GM12865 (cell line): Measurements from ENCODE around the gene GOLGA8Q.
"Not testable (repeated sequence)": the region's sequence is repeated elsewhere in the genome, so short reads cannot be mapped to it uniquely, and the experiment has no call there.

ENCODE experiments used
- DNase-seq: peaks from one replicate; pipeline ENCODE4 v3.0.0; 2010; ENCODE audit warnings: low read depth
- H3K4me3 ChIP-seq: 2 replicates; pipeline ENCODE4 v1.5.1; 2011; ENCODE audit warnings: mild to moderate bottlenecking, low read depth, low read length, control low read depth

Gene GOLGA8Q, protein sequence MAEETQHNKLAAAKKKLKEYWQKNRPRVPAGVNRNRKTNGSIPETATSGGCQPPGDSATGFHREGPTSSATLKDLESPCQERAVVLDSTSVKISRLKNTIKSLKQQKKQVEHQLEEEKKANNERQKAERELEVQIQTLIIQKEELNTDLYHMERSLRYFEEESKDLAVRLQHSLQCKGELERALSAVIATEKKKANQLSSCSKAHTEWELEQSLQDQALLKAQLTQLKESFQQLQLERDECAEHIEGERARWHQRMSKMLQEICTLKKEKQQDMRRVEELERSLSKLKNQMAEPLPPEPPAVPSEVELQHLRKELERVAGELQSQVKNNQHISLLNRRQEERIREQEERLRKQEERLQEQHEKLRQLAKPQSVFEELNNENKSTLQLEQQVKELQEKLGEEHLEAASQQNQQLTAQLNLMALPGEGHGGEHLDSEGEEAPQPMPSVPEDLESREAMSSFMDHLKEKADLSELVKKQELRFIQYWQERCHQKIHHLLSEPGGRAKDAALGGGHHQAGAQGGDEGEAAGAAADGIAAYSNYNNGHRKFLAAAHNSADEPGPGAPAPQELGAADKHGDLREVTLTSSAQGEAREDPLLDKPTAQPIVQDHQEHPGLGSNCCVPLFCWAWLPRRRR

DNA sequence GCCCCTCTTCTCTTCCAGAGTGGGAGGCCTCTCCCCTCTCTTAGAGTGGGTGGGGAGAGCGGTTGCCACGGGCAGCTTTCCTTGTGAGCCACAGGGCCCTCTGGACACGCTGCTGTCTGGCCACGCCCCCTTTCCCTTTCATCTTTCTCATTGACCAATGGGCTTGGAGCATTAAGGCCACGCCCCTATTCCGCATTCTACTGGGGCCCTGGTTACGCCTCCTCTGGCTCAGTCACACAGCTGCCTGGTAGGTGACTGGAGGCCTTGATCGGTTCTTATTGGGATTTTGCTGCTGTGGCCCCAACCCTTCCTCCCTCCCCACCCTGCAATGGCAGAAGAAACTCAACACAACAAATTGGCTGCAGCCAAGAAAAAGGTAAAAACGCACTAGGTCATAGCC lies at the start of gene GOLGA8Q:
TSS of gene GOLGA8Q (plus strand) at position 301 of the 400 bp plus-strand sequence. CDS start at position 329, 28 bp downstream.
- not testable (repeated sequence) for DNase-seq, H3K4me3 ChIP-seq

DNA sequence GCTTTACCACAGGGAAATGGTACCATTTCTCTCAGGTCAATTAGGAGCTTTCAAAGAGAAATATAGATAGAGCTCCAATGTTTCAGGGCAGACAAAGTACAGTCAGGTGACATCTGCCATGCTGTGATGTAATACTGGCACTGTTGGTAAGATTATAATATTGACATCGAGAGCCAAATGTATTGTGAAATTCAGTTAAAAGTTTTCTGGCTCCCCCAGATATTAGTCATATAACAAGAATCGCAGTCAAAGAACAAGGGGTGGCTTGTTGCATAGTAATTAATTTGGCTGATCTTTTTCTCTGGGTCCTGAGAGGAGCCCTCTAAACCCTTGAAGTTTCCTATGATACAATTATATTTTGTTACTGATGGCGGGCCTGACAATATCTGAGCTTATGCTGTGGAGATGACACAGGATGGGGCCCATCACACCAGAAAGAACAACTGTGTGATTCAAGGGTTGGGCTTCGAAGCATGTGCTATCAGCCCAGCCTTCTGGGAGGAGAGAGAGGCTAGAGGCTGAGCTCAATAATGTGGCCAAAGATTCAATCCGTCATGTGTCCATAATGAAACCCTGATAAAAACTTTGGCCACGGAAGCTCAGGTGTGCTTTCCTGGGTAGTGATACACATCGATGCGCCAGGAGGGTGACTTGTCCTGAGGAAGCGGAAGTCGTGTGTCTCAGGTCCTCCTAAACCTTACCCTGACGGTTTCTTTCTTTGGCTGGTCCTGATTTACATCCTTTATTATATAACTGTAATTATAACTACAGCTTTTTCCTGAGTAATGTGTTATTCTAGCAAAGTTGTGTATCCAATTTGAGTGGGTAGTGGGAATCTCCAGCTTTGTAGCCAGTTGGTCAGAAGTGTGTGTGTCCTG lies 48.7 kb upstream of the GOLGA8Q start:
- H3K4me3 ChIP-seq, DNase-seq: not testable (repeated sequence)

DNA sequence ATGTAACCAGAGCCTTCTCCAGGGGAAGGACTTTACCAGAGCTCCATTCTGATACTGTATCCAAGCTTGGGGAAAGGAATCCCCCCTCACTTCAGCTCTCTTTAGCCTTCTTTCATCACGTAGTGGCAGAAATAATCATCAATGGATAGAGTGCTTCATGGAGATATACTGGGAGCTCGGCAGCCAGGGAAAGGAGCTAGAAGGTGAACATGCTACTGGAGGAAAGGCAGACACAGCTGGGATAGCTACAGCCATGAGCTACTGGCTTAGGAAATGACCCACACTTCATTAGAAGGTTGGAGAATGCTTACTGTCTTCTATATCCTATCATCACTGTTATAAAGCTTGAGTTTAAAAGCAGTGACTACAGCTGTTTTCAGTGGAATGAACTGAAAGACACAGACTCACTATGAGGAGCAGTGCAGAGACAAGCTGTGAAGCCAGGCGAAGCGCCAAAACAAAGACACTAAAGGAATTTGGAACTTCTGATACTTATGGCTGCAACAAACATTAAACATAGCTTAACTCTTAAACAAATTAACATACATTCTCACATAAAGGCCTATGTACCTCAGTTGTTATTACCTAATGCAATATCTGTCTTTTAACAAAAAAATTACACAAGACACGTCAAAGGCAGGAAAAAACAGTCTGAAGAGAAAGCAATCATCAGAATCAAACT lies 47.5 kb upstream of the GOLGA8Q start:
- DNase-seq: not testable (repeated sequence)

DNA sequence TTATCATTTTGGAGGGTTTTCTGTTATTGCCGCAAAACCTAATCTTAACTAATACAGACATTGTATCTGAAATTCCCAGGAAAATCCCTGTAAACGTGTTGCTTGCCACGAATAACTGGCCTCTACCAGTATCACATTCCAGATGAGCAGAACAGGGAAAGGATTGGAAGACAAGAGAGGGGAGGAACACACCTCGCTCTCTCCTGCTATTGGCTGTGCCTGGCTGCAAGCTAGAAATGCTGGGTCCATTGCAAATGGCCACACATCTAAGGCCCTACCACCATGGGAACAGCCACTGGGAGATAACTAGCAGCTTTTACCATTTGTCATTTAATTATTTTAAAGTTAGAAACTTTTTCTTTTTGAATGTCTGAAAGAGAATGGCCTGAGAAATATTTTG lies 37.3 kb upstream of the GOLGA8Q start:
- H3K4me3 ChIP-seq: not testable (repeated sequence)

More for the DNA sequence above, 47.5 kb upstream of the GOLGA8Q start:
- H3K4me3 ChIP-seq: not testable (repeated sequence)

DNA sequence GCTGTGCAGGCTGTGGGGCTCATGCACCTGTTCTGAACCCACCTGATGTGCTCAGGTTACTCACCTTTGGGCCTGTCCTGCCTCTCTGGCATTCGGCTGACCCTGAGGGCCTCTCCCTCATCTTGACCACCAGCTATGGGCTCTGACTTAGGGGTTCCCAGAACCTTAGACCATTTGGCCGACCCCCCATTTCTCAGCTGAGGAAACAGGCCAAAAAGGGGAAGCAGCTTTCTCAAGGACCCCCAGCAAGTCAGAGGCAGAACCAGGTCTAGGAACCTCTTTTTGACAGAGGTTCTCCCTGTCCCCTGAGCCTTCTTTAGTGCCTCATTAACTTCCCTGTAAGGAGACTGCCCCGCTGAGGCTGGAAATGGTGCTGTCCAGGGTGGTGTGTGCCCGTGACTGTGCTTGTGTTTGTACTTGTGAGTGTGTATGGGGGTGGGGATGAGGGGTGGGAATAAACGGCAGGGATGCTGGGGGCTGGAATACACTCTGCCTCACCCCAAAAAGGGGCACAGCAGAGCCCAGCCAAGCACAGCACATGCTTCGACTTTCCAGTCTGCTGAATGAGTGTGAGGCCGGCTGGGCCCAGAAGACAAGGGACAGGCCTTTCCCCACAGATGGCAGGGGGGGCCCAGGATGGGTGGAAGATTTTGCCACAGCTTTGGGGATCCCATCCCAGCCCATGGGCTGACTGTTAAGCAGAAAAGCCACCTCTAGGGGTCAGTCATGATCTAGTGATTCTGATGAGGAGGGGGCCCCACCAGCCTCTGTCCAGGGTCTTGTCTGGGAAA lies 28.2 kb upstream of the GOLGA8Q start:
- not testable (repeated sequence) for H3K4me3 ChIP-seq, DNase-seq

More for the DNA sequence above, 37.3 kb upstream of the GOLGA8Q start:
- DNase-seq: not testable (repeated sequence)

DNA sequence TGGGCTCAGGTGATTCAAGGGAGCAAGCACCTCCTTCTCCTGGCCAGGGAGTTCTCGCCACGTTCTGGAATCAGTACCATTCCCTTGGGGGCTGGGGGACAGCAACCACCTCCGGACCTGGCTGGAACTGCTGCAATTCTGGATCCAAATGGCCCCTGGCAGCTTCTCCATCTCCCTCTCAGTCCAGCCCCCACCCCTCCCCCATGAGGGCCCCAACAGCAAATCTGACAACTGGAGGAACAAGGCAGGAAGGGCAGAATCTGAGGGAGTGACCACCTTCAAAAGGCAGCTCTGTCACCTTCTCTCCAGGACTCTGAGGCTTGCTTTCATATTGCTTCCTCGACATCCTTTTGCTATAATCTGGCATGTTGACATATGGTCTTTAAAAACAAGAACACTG lies 25.9 kb upstream of the GOLGA8Q start:
- not testable (repeated sequence) for H3K4me3 ChIP-seq, DNase-seq

DNA sequence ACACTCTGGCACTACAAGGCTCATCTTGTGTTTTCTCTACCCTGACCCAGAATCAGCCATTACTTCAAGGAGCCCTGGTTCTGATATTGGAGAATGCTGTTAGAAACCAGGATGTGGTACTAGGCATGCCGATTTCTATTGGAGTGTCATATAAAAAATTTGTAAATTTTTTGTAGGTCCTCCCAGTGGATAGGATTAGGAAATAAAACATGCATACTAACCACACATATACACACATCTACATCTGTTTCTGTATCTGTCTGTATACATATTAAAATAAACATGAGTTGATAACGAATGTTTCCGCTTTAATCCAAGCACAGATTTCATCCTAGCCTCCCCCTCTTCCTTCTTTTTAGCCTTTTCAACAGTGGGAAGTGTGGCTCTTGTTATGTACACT lies 22.8 kb upstream of the GOLGA8Q start:
- not testable (repeated sequence) for H3K4me3 ChIP-seq, DNase-seq

DNA sequence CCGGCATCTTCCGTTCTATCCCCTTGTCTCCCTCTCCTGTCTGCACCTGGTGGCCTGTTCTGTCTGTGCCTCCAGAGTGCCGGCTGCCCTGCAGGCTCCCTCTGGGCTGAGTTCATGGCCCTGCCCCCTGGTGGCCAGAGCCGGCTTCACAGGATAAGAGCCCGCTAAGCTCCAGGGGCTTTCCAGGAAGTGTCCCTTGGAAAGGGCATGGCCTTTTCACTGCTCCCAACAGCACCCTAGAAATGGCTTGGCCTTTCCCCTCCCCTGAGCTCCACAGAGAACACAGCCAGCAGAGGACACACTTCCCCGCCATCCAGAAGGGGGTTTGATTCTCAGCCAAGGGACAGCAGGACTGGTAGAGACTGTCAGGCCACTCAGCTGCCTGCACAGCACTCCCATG lies 15.1 kb downstream of the GOLGA8Q start:
- not testable (repeated sequence) for DNase-seq, H3K4me3 ChIP-seq

DNA sequence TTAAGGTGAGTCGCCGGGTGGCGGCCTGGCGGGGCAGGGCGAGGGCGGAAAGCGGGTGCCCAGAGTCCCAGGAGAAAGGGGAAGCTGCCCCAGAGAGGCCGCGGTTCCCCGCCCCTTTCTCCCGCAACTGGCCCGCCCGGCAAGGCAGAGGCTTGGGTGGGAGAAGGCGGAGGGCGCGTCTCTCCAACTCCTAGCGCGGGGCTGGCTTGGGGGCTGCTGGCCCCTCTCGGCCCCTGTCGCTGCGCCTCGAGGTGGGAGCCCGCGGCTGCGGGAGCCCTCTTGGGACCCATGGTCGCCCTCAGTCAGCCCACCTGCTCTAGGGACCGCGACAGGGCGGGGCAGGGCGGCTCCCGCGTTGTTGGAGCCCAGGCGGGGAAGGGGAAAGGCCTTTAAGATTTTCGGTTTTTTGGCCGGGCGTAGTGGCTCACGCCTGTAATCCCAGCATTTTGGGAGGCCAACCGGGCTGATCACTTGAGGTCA lies 21.2 kb downstream of the GOLGA8Q start:
- DNase-seq, H3K4me3 ChIP-seq: not testable (repeated sequence)

DNA sequence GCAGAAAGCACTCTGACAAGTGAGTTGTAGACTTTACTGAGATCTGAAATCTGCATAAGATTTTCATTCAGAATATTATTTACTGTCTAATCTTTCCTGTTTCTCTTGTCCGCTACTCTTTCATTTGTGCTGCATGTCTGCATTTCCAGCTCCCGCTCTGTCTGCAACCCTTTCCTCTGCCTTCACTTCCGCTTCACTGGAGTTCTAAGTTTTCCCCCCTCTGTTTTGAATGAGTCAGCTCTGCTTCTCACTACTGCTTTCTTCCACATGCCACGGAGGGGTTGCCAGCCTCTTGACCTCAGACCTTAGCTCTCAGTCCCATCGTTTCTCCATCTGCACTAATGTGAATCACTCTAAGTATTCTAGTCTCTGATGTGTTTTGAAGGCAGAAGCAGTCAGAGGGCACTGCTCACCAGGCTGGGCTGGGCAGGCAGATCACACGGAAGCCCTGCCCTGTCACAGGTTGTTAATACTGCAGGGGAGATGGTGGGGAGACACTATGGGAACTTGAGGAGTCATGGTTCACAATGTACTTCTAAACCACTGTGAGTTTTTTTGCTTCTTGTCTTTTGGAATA lies 27.6 kb downstream of the GOLGA8Q start:
- not testable (repeated sequence) for DNase-seq, H3K4me3 ChIP-seq

DNA sequence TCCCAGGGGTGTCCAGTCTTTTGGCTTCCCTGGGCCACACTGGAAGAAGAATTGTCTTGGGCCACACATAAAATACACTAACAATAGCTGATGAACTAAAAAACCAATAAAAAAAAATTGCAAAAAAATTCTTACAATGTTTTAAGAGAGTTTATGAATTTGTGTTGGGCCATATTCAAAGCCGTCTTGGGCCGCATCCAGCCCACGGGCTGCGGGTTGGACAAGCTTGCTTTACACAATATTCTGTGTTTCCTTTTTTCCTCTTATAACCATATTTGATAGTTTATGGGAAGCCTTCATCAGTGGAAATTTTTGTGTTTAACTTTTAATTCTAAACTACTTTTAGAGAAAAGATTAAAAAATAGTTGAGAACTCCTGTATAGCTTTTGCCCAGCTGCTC lies 28.9 kb downstream of the GOLGA8Q start:
- not testable (repeated sequence) for H3K4me3 ChIP-seq, DNase-seq

DNA sequence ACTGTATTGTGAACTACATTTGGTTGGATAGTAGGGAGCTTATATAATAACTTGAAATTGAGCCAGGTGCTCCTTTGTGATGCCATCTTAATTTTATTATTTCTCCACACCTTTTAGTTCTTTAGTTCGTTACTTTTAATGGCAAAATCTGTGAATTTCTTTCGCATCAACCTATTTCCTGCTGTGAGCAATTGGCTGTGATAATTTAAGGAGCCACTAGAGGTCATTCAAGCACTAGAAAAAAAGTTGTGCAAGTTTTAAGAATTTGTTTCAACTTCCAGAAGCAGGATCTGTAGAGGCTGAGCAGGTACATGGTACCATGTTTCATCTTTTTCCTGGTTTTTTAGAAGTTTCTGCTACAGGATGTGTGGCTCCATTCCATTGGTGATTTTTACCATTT lies 47.1 kb downstream of the GOLGA8Q start:
- not testable (repeated sequence) for H3K4me3 ChIP-seq, DNase-seq

DNA sequence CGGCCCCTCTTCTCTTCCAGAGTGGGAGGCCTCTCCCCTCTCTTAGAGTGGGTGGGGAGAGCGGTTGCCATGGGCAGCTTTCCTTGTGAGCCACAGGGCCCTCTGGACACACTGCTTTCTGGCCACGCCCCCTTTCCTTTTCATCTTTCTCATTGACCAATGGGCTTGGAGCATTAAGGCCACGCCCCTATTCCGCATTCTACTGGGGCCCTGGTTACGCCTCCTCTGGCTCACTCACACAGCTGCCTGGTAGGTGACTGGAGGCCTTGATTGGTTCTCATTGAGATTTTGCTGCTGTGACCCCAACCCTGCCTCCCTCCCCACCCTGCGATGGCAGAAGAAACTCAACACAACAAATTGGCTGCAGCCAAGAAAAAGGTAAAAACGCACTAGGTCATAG lies 51.9 kb downstream of the GOLGA8Q start, which contains the start of gene GOLGA8H:
TSS of gene GOLGA8H (plus strand) at position 233 of the 400 bp plus-strand sequence. CDS start at position 331, 98 bp downstream.
- DNase-seq, H3K4me3 ChIP-seq: not testable (repeated sequence)
